GM21576 (cell line): ENCODE measurements around the gene BCL7C.
"Not testable (repeated sequence)": the region's sequence is repeated elsewhere in the genome, so short reads cannot be mapped to it uniquely, and the experiment has no call there.

ENCODE experiments used
- ATAC-seq: cut with Tn5 transposase; IDR thresholded peaks from one replicate; pipeline ENCODE4 v1.9.1; 2021; ENCODE audit warnings: mild to moderate bottlenecking, moderate library complexity; ENCODE audit not compliant: unreplicated experiment

Gene BCL7C

GRCh38 chr16:30874244-30874820 is 19.5 kb downstream of the BCL7C start:
- ATAC-seq, result no peak

- ATAC-seq, result no peak
Observed at GRCh38 chr16:30870904-30871303, 23.0 kb downstream of the BCL7C start.

- no peak for ATAC-seq
Observed at GRCh38 chr16:30867747-30868146, 26.1 kb downstream of the BCL7C start.

- ATAC-seq, result no peak
Observed at GRCh38 chr16:30866031-30866430, 27.8 kb downstream of the BCL7C start.

GRCh38 chr16:30863178-30863577 is 30.7 kb downstream of the BCL7C start:
- not testable (repeated sequence) for ATAC-seq

GRCh38 chr16:30860729-30861128 is 33.1 kb downstream of the BCL7C start:
- not testable (repeated sequence) for ATAC-seq

GRCh38 chr16:30858829-30859423 is 35.0 kb downstream of the BCL7C start:
- ATAC-seq, result no peak

- no peak for ATAC-seq
Observed at GRCh38 chr16:30858111-30858495, 35.8 kb downstream of the BCL7C start.

GRCh38 chr16:30853758-30854157 is 40.1 kb downstream of the BCL7C start:
- ATAC-seq, result no peak

GRCh38 chr16:30850246-30850645 is 43.6 kb downstream of the BCL7C start:
- ATAC-seq, result no peak

GRCh38 chr16:30846649-30847402 is 47.1 kb downstream of the BCL7C start:
- ATAC-seq, result no peak

- peak; percentile 47 for ATAC-seq
Observed at GRCh38 chr16:30844671-30845449, 49.0 kb downstream of the BCL7C start.

- no peak for ATAC-seq
Observed at GRCh38 chr16:30844346-30844670, 49.6 kb downstream of the BCL7C start.

- no peak for ATAC-seq
Observed at GRCh38 chr16:30843501-30843900, 50.4 kb downstream of the BCL7C start.

- no peak for ATAC-seq
Observed at GRCh38 chr16:30842971-30843370, 50.9 kb downstream of the BCL7C start.

GRCh38 chr16:30841332-30841731 is 52.5 kb downstream of the BCL7C start:
- ATAC-seq, result no peak

- ATAC-seq, result no peak
Observed at GRCh38 chr16:30840611-30841010, 53.3 kb downstream of the BCL7C start.

- ATAC-seq, result no peak
Observed at GRCh38 chr16:30839523-30840227, 54.2 kb downstream of the BCL7C start.

- ATAC-seq, result no peak
Observed at GRCh38 chr16:30838876-30839471, 54.9 kb downstream of the BCL7C start.

GRCh38 chr16:30837904-30838303 is 56.0 kb downstream of the BCL7C start:
- ATAC-seq, result no peak
